GM12891 (cell line): ENCODE data around the gene MTCL1.

ENCODE experiments used
- DNase-seq: peaks from one replicate; pipeline ENCODE4 v3.0.0; 2011; ENCODE audit warnings: low spot score; ENCODE audit not compliant: insufficient read length
- FAIRE-seq: peaks from 2 replicates; lab custom pipeline; 2011; peaks lifted over from hg19 to GRCh38; lab: Jason Lieb, UNC
- PAX5 ChIP-seq: IDR thresholded peaks from 2 replicates; pipeline ENCODE4 v1.6.1; 2011; ENCODE audit warnings: low read length, moderate library complexity, mild to moderate bottlenecking; ENCODE audit not compliant: insufficient read depth, severe bottlenecking
- POLR2A ChIP-seq: IDR thresholded peaks from 2 replicates; pipeline ENCODE4 v1.6.1; 2011; ENCODE audit warnings: low read depth, low read length, control low read depth
- POLR2AphosphoS5 ChIP-seq: IDR thresholded peaks from 2 replicates; pipeline ENCODE4 v1.6.1; 2011; ENCODE audit warnings: low read depth, low read length, control low read depth
- POU2F2 ChIP-seq: IDR thresholded peaks from 2 replicates; pipeline ENCODE4 v1.6.1; 2011; ENCODE audit warnings: low read depth, mild to moderate bottlenecking, control low read depth, low read length, moderate library complexity
- SPI1 ChIP-seq: IDR thresholded peaks from 2 replicates; pipeline ENCODE4 v1.6.1; 2011; ENCODE audit warnings: low read depth, low read length, control low read depth
- TAF1 ChIP-seq: IDR thresholded peaks from 2 replicates; pipeline ENCODE4 v1.6.1; 2011; ENCODE audit warnings: low read depth, low read length, control low read depth

Gene MTCL1

GRCh38 chr18:8719192-8719591 lies 13.8 kb downstream of the MTCL1 start:
- DNase-seq (no peak), FAIRE-seq (no peak)
- TF ChIP-seq POLR2A (no peak), POU2F2 (no peak), SPI1 (no peak), TAF1 (no peak), POLR2AphosphoS5 (no peak)

- TF ChIP-seq SPI1 (no peak), POLR2AphosphoS5 (no peak), POU2F2 (no peak), POLR2A (no peak), PAX5 (no peak), TAF1 (no peak)
- no peak for FAIRE-seq
- DNase-seq = no peak
Measured at GRCh38 chr18:8720141-8720540, 14.8 kb downstream of the MTCL1 start.

- no peak for TF ChIP-seq POLR2AphosphoS5
- no peak for TF ChIP-seq POLR2A
- TF ChIP-seq POU2F2 = no peak
- no peak for TF ChIP-seq TAF1
- TF ChIP-seq SPI1 = no peak
- TF ChIP-seq PAX5 = no peak
- no peak for FAIRE-seq
Measured at GRCh38 chr18:8721094-8721669, 15.8 kb downstream of the MTCL1 start.

GRCh38 chr18:8721716-8722115 lies 16.4 kb downstream of the MTCL1 start:
- DNase-seq = no peak
- no peak for FAIRE-seq

More at GRCh38 chr18:8721094-8721669, 15.8 kb downstream of the MTCL1 start:
- no peak for DNase-seq

GRCh38 chr18:8722946-8723820 lies 17.8 kb downstream of the MTCL1 start:
- FAIRE-seq (no peak), DNase-seq (no peak)
- TF ChIP-seq POLR2AphosphoS5 (no peak), SPI1 (no peak), PAX5 (no peak), TAF1 (no peak), POLR2A (no peak), POU2F2 (no peak)

More at GRCh38 chr18:8721716-8722115, 16.4 kb downstream of the MTCL1 start:
- TF ChIP-seq PAX5 = no peak

DNA sequence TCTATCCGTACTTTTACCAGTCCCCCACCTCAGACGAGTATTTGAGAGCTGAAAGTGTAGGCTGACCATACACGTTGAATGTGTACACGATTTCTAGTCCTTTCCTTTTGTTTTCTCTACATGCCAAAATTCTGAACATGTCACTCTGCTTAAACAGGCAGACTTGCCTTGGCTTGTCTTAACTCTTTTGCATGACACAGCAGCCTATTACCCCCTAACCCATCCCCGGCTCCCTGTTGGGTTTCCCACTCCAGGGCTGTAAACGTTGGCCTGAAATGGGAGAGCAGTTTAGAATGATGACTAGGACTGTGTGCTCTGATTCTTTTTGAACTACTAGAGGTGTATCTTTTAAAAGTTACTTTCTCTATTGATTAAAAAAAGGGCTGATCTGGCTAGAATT lies 19.1 kb downstream of the MTCL1 start:
- TF ChIP-seq POLR2AphosphoS5 (no peak), POU2F2 (no peak), TAF1 (no peak), SPI1 (no peak), PAX5 (no peak), POLR2A (no peak)
- DNase-seq (no peak), FAIRE-seq (no peak)

GRCh38 chr18:8726281-8726680 lies 20.9 kb downstream of the MTCL1 start:
- no peak for TF ChIP-seq TAF1
- TF ChIP-seq POLR2AphosphoS5 = no peak
- no peak for TF ChIP-seq PAX5
- no peak for TF ChIP-seq POLR2A
- TF ChIP-seq SPI1 = no peak
- TF ChIP-seq POU2F2 = no peak
- FAIRE-seq (no peak), DNase-seq (no peak)

DNA sequence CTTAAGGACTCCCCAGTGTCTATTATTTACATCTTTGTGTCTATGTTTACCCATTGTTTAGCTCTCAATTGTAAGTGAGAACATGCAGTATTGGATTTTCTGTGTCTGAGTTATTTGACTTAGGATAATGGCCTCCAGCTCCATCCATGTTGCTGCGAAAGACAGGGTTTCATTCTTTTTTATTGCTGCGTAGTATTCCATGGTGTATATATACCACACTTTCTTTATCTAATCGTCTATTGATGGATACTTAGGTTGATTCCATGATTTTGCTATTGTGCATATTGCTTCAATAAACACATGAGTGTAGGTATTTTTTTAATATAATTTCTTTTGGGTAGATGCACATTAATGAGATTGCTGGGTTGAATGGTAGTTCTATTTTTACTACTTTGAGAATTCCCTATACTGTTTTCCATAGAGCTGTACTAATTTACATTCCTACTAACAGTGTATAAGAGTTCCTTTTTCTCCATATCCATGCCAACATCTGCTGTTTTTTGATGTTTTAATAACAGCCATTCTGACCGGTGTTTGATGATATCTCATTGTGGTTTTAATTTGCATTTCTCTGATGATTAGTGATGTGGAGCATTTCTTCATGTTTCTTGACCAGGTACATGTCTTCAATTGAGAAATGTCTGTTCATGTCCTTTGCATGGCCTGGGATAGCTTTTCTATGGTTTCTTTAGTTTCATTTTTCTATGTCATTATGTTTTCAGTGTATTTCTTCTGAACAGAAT lies 21.8 kb downstream of the MTCL1 start:
- FAIRE-seq (no peak), DNase-seq (no peak)
- no peak for TF ChIP-seq POU2F2
- TF ChIP-seq SPI1 = no peak
- TF ChIP-seq PAX5 = no peak
- TF ChIP-seq TAF1 = no peak
- no peak for TF ChIP-seq POLR2AphosphoS5
- no peak for TF ChIP-seq POLR2A
